Kidney tubule cell (primary cell): ENCODE measurements around the gene PDE9A.
A peak's percentile ranks its signal among the peaks of the same experiment; 100 is the strongest.

Experiments
- DNase-seq: peaks from one replicate; pipeline ENCODE4 v3.0.0-alpha.2; 2018; ENCODE audit warnings: low spot score

Gene PDE9A

DNA sequence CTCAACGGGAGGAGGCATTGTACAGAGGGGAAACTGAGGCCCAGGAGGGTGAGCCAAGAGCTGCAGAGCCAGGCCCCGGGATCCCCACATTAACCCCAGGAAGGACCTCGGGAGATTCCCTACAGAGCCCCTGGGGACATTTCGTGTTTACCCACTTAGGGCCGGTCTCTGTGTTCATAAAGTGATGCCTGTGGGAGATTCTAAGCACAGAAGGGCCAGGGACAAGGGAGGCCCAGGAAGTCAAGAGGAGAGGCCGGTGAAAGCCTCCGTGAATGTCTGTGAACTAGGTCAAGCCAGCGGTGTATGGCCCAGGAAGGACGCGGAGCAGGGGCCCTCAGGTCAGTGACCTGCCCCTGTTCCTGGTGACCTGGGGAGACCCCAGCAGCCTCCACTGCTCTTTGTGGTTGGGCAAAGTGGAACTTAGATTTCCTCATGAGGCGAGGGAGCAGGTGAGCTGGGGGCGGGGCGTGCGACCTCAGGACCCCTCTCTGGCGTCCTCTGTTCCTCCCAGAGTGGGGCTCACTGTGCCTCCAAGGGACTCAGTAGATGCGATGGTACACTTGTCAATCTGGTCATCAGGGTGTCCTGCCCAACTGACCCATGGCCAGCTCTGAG is 34.9 kb downstream of the PDE9A start:
- DNase-seq, result no peak

DNA sequence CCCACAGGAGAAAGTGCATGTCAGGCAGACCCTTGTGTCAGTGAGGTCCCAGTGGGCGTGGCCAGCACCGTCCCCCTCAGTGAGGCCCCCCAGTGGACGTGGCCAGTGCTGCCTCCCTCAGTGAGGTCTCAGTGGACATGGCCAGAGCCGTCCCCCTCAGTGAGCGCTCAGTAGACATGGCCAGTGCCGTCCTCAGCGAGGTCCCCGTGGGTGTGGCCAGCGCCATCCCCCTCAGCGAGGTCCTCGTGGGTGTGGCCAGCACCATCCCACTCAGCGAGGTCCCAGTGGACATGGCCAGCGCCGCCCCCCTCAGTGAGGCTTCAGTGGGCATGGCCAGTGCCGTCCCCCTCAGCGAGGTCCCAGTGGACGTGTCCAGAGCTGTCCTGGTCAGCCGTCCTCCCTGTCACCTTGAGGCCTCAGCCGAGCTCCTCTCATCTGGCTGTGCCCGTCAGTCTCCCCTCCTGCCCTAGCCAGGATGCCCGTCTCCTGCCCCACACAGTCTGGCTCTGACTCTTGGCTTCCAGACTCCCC is 35.5 kb downstream of the PDE9A start:
- DNase-seq, result no peak

- DNase-seq, result no peak
Observed at GRCh38 chr21:42690586-42690985, 37.2 kb downstream of the PDE9A start.

- DNase-seq, result no peak
Observed at GRCh38 chr21:42691901-42692559, 38.6 kb downstream of the PDE9A start.

- DNase-seq, result no peak
Observed at GRCh38 chr21:42692688-42693087, 39.3 kb downstream of the PDE9A start.

DNA sequence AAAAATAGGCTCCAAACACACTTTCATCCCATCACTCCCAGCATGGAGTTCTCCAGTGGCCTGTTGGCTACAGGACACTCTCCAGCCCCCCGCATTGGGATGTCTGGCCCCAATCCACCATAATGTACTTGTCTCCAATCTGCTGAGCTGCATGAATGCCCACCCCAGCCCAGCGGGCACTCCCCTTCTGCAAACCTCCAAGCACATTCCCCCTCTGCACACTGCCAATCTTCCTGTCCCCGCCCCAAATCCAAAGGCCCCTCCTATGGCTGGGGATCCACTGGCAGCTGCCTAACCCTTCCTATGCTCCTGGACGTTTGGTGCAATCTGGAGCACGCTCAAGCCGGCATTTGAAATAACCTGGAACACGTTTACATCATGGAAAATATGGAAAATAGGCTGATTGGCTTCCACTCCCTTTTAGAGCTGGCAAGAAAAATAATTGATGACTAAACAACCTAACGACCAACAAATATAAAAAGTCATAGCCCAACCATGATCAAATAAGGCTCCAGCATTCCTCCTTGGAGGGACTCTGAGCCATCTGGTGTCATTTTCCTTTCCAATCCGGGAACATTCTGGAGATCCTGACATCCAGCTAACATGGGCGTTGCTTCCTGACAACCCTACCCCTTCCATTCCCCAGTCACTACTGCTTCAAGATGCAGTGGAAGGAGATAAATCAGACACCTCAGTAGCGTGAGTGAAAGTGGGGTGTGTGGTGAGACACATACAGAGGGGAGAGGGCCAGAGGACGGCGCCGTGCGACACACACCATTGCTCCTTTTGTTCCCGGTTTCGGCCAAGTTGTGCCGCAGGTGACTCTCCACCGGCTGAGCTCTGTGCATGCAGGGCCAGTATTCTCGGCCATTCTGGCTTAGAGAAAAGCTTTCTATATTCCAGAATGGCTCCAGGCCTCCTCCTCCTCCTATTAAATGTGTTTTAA is 41.6 kb downstream of the PDE9A start:
- DNase-seq, result no peak

- peak; percentile 16 for DNase-seq
Observed at GRCh38 chr21:42695697-42696380, 42.4 kb downstream of the PDE9A start.

DNA sequence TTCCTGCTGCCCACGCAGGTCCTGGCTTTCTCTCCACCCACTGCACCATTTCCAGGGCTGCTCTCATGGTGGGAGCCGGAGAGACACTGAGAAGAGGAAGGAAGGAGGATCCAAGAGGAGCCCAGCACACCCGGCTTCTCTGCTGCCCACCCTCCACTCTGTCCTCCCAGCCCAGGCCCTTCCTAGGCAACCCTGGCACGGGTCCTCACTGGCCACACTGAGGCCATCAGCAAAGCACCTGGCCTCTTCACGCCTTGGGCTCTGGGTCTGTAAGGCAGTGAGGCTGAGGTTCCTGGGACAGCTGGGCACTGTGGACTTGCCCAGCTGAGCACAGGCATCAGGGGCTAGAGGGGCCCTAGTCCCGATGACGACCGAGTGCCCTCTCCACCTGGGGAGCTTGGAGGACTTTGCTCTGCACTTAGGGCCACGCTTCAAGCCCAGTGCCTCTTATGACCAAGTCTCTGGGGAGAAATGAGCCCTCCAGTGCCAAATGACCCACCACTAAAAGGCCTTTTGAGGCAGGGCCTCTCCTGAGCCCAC is 43.1 kb downstream of the PDE9A start:
- no peak for DNase-seq

DNA sequence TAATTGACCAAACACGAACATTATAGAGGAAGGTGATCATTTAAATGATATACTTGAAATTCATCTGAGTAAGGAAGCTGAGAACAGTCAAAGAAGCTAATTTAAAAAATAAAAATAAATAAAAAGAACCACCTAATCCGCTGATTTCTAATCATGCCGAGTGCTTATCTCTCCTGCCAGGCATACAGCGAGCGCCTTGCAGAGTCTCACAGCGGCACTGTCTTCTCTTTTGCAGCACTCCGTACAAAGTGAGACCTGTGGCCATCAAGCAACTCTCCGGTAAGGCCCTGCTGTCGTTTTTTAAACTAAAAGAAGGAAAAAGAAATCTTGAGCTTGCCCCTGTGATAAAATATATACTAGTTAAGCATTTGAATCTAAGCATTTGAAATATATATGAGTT is 45.3 kb downstream of the PDE9A start:
- no peak for DNase-seq

DNA sequence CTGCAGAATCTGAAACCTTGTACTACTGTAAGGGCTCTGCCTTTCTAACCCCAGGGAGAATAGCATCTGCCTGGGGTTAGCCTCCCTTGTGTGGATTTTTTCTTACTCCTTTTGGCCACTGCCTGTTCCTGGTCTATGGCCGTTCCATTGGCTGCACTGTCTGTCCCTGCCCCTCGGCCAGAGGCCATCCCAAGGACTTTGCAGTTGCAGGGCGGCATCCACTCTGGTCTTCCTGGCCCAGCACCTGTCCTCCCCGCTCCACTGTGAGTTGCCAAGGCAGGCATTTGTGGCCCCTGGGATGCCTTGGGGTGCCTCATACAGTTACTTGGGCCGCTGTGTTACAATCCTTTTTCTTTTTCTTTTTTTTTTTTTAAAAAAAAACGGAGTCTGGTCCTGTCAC is 45.8 kb downstream of the PDE9A start:
- DNase-seq, result no peak

- DNase-seq, result no peak
Observed at GRCh38 chr21:42701706-42702456, 48.5 kb downstream of the PDE9A start.

DNA sequence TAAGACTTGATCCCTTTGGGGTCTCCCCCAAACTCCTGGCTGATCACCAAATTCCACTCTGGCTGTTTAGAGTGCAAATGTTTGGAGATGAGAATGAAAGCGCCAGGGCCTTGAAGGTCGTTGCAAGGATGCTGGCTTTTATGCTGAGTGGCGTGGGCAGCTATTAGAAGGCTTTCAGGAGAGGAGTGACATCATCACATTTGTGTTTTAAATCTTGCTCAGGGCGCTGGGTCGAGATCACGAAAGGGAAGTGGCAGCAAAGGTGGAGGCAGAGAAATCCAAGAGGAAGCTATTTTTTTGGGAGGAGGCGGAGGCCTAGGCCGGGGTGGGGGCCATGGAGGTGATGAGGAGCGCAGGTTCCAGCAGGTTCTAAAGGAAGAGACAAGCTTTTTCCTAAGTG is 49.3 kb downstream of the PDE9A start:
- DNase-seq, result no peak

DNA sequence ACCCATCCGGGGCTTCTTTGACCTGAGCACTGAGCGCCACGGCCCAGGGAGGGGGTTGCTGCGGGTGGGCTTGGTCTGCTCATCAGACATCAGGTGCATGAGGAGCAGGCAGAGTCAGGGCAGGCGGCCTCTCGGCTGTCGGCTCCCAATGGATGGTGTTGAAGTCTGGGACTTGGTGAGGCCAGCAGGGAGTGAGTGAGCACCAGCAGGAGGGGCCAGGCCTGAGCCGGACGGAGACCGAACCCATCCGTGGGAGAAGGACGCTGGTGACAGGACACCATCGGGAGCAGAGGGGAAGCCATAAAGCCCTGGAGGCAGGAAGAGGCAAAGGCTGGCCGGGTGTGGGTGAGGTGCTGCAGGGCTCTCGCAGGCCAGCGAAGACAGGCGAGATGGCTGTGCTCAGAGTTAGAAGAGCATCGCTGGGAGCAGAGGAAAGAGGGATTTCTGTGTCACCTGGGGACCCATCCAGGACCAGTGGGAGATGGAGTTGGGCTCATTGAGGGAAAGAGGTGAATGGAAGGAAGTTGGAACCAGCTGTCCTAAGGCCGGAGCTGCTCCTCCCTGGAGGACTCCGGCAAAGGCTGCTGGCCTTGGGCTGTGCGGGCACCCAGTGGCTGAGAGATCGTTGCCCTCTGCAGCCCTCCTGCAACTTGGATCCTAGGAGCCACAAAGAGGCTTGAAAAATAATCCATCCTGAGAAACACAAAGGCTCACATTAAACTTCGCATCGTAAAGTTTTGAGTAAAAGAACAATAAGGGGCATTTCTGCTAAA is 49.9 kb downstream of the PDE9A start:
- DNase-seq, result no peak

DNA sequence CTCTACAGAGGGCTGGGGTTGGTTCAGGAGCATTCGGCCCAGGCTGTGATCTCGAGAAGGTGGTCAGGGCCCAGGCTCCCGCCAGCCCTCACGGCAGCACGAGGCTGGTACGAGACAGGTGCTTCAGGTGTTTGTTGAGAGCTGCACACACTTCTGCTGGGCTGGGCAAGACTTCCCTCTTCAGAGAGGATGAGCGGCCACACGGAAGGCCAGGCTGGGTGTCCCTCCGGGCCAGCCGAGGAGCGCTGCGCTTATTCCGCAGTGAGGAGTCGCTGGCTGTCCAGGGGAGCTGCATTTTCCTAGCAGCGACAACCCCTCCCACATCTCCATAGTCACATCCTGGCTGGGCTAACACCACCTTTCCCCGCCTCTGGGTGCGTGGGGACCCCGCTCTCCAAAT is 50.5 kb downstream of the PDE9A start:
- DNase-seq, result no peak

GRCh38 chr21:42704861-42705260 is 51.4 kb downstream of the PDE9A start:
- DNase-seq, result no peak

- DNase-seq, result no peak
Observed at GRCh38 chr21:42705346-42705745, 51.9 kb downstream of the PDE9A start.

GRCh38 chr21:42705746-42706374 is 52.4 kb downstream of the PDE9A start:
- DNase-seq, result no peak

DNA sequence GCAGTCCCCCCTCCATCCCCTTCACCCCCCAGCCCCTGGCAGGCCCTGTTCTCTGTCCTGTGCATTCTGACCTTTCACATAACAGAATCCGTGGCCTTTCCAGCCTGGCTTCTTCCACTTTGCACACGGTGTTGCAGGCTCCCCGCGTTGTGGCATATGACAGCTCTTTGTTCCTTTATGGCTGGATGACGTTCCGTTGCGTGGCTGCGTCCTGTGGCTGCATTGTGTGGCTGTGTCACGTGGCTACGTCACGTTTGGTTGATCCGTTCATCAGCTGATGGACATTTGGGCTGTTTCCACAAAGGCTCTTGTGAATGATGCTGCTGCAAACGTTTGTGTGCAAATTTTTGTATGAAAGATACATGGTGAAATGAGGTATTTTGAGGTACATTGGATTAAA is 53.3 kb downstream of the PDE9A start:
- no peak for DNase-seq

DNA sequence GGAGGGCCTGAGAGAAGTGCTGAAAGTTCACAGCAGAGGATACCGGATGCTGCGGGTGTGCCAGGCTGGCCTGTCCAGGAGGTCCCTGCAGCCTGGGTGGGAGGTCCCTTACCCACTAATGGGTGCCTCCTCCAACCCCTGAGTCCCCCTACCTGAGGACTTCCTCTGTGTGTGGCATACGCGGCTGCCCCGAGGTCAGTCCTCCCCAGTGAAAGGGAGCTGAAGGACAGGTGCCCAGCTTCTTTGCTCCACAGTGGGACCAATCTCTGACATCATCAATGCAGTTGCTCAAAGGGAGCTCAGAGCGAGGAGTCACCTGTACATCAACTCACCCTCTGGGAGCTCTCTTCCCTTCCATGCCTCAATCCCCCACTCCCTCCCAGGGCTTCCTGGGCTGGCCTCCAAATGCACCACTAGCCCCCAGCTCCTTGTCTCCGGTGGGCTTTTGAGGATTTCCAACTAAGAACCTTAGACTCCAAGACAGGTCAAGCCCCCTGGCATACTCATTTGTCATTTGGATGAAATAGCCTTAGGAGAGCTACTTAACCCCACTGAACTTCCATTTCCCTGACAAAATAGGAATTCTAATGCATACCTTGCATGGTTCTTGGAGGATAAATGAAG is 53.9 kb downstream of the PDE9A start:
- DNase-seq, result no peak
